Left hindlimb (tissue), 1 donor: ENCODE results near the gene PTBP2.

ENCODE experiments used
- DNase-seq: peaks from one replicate; pipeline ENCODE4 v3.0.0-alpha.2; 2018

The PTBP2 gene, protein sequence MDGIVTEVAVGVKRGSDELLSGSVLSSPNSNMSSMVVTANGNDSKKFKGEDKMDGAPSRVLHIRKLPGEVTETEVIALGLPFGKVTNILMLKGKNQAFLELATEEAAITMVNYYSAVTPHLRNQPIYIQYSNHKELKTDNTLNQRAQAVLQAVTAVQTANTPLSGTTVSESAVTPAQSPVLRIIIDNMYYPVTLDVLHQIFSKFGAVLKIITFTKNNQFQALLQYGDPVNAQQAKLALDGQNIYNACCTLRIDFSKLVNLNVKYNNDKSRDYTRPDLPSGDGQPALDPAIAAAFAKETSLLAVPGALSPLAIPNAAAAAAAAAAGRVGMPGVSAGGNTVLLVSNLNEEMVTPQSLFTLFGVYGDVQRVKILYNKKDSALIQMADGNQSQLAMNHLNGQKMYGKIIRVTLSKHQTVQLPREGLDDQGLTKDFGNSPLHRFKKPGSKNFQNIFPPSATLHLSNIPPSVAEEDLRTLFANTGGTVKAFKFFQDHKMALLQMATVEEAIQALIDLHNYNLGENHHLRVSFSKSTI

DNA sequence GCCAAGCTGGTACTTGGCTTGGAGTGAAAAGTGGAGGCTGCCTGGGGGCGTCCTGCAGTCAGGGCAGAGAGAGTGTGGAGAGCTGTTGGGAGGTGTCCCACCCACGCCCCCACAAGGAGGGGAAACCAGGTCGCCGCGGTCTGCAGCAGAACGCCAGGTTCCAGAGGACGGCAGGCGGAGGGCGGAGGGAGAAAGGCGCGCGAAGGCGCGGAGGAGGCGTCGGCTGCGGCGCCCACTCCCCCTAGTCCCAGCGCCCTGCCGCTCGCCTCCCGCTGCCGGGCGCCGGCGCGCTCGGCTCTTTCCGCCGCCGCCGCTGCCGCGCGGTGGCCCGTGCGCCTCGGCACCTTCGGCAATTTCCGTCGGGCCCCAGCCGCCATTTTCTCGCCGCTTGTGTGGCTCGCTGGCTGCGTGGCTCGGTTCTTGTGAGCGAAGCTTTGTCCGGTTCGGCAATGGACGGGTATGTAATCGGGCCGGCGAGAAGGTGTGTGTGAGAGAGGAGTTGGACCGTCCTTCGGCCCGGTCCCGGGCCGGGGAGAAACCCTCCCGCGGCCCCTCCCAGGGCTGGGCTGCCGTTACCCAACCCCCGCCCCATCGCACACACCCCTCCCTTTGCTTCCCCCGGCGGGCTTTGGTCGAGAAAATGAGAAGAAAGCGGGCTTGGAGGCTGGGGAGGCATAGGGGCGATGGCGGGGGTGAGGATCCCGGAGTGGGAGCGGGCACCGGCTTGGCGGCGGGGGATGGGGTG, at the start of gene PTBP2:
Gene PTBP2 (plus strand): TSS at position 369 of the 745 bp plus-strand sequence. CDS start 81 bp downstream, at position 450.
- peak; percentile 91 for DNase-seq

DNA sequence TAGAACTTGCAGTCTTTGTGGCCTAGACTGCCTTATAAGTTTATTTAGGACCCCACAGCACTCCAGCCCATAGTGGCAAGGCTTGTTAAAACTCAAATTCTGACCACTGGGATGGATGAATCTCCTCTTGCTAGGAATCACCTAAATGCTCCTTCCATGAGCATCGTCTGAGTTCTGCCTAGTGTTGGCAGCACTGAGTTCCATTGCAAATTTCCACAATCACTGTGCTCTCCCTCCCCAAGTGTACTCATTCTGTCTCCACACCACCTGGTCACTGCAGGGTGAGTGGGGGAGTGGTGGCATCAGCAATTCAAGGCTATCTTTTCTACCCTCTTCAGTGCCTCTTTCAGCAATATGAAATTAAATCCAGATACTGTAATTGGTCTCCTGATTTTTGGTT, 46.7 kb upstream of the PTBP2 start:
- no peak for DNase-seq

DNA sequence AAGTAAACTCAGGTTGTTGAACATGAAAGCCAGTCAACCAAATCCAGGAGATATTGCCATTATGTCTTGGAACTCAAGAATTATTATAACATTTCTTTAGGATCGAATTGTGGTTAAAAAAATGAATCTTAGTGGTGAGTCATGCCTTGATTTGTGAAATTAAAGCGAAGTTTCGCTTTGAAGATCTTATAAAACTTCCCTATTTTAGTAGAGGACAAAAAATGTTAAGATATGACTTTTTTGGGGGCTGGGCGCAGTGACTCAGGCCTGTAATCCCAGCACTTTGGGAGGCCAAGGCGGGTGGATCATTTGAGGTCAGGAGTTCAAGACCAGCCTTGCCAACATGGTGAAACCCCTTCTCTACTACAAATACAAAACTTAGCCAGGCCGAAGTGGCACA, 39.5 kb upstream of the PTBP2 start:
- DNase-seq, result no peak

DNA sequence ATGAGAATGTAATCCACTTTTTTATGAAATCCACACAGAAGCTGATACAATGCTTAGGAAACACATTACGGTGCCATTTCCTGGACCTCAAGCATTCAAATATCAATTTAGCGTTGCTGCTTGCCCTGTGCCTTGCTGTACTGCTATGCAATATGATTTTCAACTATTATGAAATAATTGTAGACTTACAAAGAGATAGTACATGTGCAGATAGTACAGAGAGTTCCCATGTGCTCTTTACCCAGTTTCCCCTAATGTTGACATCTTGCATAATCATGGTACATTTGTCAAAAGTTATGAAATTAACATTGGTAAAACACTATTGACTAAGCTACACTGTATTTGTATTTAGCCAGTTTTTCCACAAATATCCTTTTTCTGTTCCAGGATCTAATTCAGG, 37.7 kb upstream of the PTBP2 start:
- DNase-seq, result no peak

DNA sequence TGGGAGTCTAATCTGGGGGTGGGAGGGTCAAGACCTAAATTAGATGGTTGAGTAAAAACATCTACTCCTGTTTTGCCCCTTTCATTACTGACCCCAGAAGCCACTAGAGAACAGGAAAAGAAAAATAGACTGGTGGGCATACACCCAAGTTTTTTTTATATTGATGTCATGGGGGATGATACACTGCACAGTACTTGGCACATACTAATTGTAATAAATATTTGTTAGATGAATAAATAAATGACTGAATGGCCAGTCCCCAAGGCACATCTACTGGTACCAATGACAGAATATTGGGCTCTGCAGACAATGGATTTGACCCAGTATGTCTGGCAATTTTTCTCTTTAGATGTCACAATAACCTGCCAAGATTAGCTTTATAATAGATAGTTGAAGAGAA, 36.8 kb upstream of the PTBP2 start:
- DNase-seq, result no peak

DNA sequence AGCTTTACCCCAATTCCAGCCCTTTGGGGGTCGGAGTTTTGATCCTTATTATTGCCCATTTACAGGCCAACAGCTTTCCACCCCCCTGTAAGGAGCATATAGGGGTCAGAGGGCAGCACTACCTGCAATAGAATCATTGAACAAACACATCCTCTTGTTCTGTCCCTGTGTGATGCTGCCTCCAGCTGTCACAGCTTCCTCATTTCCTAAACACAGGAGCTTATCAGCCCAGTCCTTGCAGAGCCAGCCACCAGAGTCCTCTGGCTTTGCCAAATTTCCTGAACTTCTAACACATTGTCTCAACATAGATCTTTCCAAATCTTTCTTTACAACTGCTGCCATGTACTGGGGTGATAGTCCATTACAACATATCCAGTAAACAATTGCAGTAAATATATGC, 32.8 kb upstream of the PTBP2 start:
- DNase-seq, result no peak

DNA sequence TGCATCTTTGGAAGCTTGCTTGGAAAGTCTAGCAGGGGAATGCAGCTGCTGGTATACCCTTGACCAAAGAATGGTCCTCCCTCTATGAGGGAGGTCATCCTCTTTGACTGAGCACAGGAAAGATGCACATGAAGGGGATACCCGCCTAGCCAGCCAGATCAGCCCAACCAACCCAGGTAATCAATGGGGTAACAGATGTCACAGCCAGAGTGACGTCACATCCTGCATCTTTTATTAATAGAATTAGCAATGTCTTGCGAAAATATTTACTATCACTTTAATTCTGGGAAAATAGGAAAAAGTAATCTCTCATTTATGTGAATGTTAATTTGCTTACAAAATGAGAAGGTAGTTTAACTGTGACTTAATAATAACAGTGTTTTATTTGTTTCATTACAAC, 25.6 kb upstream of the PTBP2 start:
- no peak for DNase-seq

DNA sequence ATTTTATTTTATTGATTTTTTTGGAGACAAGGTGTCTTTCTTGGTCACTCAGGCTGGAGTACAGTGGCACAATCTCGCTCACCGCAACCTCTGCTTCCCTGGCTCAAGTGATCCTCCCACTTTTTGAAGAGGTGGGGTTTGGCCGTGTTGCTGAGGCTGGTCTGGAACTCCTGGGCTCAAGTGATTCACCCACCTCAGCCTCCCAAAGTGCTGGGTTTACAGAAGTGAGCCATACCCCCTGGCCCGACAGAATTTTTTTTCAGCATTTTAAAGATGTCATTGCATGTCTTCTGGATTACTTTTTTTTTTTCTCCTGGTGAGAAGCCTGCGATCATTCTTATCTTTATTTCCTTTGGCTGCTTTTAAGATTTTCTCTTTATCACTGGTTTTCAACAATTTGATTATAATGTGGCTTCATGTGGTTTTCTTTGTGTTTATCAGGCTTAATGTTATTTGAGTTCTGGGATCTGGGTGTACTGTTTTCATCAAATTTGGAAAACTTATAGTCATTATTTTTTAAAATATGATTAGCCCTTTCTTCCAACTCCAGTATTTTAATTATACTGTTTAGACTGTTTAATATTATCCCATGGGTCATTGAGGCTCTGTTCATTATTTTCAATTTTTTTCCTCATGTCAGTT, 23.1 kb upstream of the PTBP2 start:
- DNase-seq, result no peak

DNA sequence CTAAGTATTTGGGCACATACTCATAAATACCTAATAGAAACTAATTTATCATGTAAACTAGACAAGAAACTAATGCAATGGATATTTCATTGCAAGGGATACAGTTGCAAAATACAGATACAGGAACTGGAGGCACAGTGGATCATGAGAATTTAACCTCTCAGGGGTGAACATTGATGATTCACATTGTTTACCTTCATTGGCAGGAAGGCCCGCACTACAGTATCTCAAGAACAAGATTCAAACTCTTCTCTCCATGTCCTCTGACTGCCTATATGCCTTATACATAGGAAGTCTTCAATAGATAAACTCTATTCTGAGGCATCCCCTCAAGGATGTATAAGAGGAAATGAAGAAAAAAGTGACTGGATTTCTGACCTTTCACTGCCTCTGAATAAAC, 18.4 kb upstream of the PTBP2 start:
- DNase-seq, result no peak

DNA sequence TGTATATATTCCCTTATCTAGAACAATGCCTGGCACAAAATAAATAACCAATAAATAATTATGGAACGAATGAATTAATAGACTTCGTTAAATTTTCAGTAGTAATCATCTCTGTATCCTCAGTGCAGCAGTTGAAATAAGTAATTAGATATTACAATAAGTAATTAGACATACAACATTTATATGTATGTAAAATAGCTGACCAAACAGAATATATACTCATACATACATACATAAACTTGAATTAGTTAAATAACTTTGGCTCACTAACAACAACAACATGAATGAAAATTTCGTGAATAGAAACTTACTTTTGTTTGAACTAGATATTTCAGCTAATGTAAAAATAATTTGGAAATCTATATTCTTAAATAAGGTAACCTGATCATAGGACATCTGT, 14.6 kb upstream of the PTBP2 start:
- DNase-seq, result no peak

DNA sequence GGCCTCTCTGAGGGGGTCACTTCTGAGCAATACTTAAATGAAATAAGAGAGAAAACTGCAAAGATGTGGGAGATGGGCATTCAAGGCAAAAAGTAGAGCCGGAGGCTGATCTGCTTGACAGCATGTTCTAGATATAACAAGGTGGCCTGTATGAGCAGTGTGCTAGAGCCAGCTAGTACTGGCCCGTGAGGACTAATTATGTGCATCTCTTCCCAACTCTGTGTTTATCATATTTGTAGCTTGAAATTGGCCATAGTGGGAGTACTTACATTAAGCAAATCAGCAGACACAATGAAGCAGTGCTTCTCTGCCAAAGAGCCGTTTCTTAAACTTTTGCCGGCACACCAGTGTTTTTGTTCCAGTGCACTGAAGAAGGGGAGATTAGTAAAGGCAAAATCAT, 13.1 kb upstream of the PTBP2 start:
- no peak for DNase-seq

DNA sequence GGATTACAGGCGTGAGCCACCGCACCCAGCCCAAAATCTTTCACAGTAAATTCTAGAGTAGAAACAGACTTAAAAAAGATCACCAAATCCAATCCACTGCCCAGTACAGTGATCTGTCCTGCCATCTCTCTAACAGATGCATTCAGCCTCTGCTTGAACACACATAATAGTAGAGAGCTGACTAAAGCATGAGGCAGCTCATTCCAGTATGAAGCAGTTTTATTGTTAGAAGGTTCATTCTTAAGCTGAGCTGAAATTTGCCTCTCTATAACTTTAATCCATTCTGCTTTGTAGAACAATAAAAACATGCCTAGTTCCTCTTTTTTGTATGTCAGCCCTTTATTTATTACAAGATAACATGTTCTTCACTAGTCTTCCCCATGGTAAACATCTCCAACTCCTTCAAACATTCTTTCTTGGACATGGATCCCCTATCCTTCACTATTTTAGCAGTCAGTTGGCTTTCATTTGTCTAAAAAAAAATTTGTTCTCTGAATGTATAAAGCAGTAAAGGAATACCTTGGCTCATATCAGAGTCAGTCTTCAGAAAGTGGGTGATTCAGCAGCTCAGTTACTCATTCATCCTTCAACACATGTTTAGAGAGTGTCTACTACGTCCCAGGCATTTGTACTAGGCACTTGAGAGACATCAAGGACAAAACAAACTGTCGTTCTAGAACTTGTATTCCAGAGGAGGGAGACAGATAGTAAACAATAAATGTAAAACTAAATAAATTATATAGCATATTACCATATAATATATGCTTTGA, 10.7 kb upstream of the PTBP2 start:
- no peak for DNase-seq

DNA sequence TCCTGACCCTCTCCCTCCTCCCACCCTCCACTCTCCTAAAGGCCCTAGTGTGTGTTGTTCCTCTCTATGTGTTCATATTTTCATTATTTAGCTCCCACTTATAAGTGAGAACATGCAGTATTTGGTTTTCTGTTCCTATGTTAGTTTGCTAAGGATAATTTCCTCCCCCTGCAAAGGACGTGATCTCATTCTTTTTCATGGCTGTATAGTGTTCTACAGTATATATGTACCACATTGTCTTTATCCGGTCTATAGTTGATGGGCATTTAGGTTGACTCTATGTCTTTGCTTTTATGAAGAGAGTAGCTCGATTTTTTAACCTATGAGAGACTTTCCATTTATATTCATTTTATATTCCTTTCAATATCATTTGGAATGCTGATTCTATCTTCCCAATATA, 7.9 kb upstream of the PTBP2 start:
- no peak for DNase-seq

DNA sequence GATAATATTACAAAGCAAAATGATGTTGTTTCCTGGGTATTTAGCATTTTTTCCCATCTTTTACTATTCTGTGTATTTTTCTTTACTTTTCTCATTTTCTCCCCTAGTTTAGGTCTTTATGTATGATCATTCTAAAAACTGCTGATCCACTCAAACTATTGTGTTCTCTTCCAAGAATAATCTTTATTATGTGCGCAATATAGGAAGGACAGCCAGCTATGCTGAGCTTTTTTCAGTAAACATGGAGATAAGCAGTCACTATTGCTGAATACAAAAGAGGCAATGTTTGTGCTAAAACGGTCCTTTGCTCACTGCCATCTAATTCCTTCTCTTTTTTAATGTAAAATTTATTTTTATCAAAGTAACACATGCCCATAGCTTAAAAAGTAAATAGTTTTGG, 6.7 kb upstream of the PTBP2 start:
- DNase-seq, result no peak

DNA sequence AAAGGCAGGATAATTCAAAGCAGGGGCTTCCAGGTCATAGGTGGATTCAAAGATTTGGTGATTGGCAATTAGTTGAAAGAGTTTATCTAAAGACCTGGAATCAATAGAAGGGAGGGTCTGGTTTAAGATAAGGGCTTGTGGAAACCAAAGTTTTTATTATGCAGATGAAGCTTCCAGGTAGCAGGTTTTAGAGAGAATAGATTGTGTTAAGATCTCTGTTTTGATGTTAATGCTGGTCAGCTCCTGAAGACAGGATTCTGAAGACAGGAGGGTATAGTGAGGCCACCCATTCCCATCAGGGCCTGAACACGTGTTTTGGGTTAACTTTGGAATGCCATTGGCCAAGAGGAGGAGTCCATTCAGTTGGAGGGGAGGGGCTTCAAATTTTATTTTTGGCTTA, 6.1 kb upstream of the PTBP2 start:
- no peak for DNase-seq

DNA sequence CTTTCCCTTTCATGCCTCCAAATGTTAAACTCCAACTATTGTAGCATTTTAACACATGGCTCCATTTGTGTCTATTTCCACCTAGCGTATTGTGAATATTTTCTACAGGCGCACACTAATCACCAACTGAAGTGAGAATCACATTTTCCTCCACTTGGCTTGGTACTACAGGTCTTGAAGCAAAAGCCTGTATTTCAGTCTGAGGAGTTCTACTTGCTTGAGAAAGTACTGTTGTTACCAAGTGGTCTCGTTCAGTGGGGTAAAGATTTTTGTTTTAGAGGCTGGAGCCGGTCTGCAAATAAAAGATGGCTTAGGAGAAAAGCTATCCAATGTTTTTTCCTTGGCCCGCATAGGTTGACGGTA, 550 bp upstream of the PTBP2 start:
- no peak for DNase-seq

DNA sequence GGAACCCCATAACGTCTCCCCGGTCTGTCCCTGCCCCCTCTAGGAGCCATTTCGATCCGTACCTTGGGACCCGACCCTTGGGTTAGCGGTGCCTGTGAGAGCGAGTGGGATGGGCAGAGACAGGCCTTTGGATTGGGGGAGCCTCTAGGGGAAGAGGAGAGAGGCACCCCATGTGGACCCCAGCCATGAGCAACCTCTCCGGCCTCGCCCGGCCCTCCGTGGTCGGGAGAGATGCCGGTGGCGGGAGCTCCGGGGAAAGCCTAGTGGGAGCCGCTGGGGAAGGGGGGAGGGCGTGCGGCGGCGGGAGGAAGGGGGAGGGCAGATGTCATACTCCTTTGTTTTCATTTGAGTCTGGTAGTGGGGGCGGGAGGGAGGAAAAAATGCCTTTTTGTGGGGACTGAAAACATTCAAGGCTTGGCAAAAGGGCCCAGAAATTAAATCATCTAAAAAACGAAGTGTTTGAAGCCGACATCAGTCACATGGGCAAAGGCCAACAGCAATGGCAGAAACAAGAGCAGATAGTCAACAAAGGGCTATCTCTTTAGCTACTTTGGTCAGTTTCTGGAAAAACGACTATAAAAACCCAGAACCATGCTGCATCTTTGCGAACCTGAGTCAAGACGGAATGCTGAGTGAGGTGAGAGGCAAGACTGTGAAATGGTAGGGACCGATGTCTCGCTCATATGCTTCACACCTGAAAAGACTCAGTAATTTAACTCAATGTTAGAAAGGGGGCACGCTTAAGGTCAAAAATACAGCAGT, 758 bp downstream of the PTBP2 start:
- peak; percentile 86 for DNase-seq

DNA sequence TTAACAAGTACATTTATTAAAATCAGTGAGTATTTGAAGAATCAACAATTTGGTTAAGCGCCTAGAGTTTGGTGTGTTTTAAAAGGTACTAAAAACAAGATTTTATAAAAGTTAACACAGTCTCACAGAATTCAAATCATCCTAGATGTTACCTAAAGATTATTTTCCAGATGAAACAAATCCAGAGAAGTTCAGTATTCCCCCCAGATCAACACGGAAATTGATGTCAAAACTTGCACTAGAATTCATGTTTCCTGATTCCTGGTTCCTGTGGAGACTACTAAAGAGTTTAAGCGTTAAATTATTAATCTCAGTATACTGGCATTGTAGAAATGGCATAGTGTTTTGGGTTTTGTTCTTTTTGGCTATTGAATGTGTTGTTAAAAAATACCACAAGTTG, 1.4 kb downstream of the PTBP2 start:
- no peak for DNase-seq

DNA sequence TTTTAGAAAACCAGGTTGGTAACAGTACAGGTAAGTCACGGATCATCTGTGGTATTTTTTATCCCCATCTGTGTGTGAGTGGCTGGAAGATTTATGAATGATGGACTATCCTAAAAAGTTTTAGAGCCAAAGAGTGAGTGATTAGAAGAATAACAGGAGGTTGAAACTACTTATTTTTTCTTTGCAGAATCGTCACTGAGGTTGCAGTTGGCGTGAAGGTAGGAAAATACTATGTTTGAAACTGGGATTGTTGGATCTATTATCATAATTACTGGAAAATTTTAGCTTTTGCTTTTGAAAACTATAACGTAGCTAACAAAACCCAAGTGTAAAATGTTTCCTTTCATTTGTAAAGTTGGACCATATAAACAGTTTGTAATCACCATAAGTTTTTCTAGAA, 1.8 kb downstream of the PTBP2 start:
- no peak for DNase-seq

DNA sequence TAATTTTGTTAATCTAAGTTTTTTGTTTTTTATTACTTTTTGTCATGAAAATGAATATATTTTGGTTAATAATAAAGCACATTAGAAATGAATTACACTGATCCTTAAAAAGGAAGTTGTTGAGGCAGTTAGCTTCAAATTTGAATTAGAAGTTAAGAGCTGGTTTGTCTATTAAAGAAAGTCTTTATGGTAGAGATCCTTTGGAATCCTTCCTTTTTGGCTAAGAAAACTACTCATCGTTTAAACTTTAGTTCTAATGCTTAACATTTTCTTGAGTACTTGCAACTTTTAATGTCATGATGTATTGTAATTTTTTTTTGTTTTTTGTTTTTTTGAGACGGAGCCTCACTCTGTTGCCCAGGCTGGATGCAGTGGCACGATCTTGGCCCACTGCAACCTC, 2.4 kb downstream of the PTBP2 start:
- DNase-seq, result no peak

DNA sequence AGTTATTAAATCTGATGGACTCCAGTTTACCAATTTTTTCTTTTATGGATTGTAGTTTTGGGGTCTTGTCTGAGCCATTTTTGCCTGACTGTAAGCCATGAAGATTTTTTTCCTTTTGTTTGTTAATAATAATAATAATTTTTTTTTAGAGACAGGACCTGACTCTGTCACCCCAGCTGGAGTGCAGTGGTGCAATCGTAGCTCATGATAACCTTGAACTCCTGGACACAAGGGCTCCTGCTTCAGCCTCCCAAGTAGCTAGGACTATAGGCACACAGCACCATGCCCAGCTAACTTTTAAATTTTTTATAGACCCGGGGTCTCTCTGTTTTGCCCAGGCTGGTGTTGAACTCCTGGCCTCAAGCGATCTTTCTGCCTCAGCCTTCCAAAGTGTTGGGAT, 6.3 kb downstream of the PTBP2 start:
- DNase-seq, result no peak

DNA sequence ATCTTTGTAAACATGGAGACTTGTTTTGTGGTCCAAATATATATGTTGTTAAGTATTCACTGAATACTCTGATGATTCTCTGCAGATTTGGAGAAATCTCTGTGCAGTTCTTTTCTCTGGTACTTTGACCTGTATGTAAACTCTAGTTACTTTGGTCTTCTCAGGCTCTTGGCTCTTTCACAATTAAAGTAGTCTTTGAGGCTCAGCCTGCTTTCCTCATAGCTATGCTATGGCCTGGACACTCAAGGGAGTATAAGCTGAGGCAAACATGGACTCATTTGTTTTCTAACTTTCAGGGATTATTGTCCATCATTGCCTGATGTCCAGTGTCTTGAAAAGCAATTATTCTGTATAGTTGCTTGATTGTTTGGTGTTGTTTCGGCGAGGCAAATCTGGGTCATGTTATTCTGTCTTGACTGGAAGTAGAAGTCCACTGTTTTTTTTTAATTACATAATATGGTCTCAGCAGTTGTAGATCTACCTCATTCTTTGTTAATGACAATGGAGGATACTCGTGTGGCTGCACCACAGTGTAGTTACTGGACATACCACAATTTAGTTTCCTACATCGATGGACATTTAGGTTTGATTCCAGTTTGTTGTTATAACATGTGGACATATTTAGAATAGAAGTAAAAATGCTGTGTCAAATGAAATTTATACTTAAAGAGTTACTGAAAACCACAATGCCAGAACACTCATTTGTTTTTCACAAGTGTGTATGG, 9.2 kb downstream of the PTBP2 start:
- DNase-seq, result no peak
